WTC11 (cell line): ENCODE data around the gene SLC5A8.

Source experiments
- ATF1 ChIP-seq: sonication (generic); formaldehyde crosslinking; IDR thresholded peaks from 2 replicates; pipeline ENCODE4 v1.8.1; 2023; ENCODE audit warnings: mild to moderate bottlenecking, moderate library complexity, missing genetic modification reagents
- KAT7 ChIP-seq: sonication (generic); formaldehyde crosslinking; IDR thresholded peaks from 2 replicates; pipeline ENCODE4 v1.8.1; 2023; ENCODE audit warnings: missing genetic modification reagents, mild to moderate bottlenecking, borderline replicate concordance
- NFYB ChIP-seq: sonication (generic); formaldehyde crosslinking; conservative IDR thresholded peaks from 2 replicates; pipeline ENCODE4 v1.8.0; 2022; ENCODE audit warnings: low read depth, missing genetic modification reagents
- RELA ChIP-seq: sonication (generic); formaldehyde crosslinking; IDR thresholded peaks from 2 replicates; pipeline ENCODE4 v1.8.1; 2022; ENCODE audit warnings: missing genetic modification reagents, mild to moderate bottlenecking, borderline replicate concordance
- ZNF263 ChIP-seq: sonication (generic); formaldehyde crosslinking; IDR thresholded peaks from 2 replicates; pipeline ENCODE4 v1.8.1; 2022; ENCODE audit warnings: low read depth, mild to moderate bottlenecking, moderate library complexity, missing genetic modification reagents
- ZNF423 ChIP-seq: fragments of 250-450 bp; sonication (Bioruptor Pico); IDR thresholded peaks from 2 replicates; pipeline ENCODE4 v2.1.2; 2022; ENCODE audit warnings: mild to moderate bottlenecking, moderate library complexity
- TF ChIP-seq, protein P1 (sequence below): sonication (generic); formaldehyde crosslinking; IDR thresholded peaks from 2 replicates; pipeline ENCODE4 v1.8.0; 2022; ENCODE audit warnings: mild to moderate bottlenecking, missing genetic modification reagents
- TF ChIP-seq, protein P2 (sequence below): fragments of 200-600 bp; IDR thresholded peaks from 2 replicates; pipeline ENCODE4 v1.8.0; 2022; ENCODE audit warnings: antibody characterized with exemption
- TF ChIP-seq, protein P3 (sequence below): sonication (generic); formaldehyde crosslinking; IDR thresholded peaks from 2 replicates; pipeline ENCODE4 v1.8.0; 2023; ENCODE audit warnings: missing genetic modification reagents, mild to moderate bottlenecking, borderline replicate concordance
- TF ChIP-seq, protein P4 (sequence below): sonication (generic); formaldehyde crosslinking; conservative IDR thresholded peaks from 2 replicates; pipeline ENCODE4 v1.8.1; 2022; ENCODE audit warnings: mild to moderate bottlenecking, missing genetic modification reagents
- TF ChIP-seq, protein P5 (sequence below): sonication (generic); formaldehyde crosslinking; IDR thresholded peaks from 2 replicates; pipeline ENCODE4 v1.8.1; 2022; ENCODE audit warnings: mild to moderate bottlenecking, missing genetic modification reagents, moderate library complexity, borderline replicate concordance
- TF ChIP-seq, protein P6 (sequence below): fragments of 250-450 bp; sonication (Bioruptor Pico); IDR thresholded peaks from 2 replicates; pipeline ENCODE4 v1.8.0; 2021; ENCODE audit warnings: mild to moderate bottlenecking
- TF ChIP-seq, protein P7 (sequence below): fragments of 250-450 bp; sonication (Bioruptor Pico); IDR thresholded peaks from 2 replicates; pipeline ENCODE4 v1.9.0; 2021; ENCODE audit warnings: mild to moderate bottlenecking

DNA sequence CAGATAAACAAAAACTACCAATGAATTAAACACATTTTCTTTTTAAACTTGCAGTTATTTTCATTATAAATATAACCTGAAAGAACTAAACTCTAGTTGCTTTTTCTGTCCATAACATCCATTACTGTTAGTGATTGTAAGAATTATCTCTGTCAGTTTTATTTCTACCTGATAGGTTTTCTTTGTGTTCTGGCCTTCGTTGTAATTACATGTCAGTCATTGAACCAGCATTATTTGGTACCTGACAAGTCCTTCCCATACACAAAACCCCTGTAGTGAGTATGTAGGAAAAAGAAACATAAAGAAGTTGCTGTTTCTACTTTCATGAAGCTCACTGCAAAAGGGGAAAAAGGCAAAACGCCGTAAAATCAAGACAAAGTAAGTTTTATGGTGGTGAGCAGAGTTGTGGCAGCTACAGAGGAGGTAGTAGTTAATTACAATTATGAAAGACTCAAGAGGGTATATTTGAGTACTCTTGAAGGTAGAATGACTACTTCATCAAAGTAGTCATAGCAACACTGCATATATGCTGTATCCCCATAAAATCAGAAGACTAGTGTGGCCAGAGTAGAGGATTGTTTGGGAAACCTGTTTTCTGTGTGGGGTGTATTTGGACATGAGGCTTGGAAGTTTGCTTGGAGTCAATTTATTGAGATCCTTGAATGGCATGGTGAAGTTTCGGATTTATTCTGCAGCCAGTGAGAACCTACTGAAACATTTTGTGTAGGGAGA lies 102.8 kb downstream of the SLC5A8 start:
- TF ChIP-seq, protein P1, sequence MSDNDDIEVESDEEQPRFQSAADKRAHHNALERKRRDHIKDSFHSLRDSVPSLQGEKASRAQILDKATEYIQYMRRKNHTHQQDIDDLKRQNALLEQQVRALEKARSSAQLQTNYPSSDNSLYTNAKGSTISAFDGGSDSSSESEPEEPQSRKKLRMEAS (CRISPR knock-in tag) = no peak
- TF ChIP-seq, protein P2, sequence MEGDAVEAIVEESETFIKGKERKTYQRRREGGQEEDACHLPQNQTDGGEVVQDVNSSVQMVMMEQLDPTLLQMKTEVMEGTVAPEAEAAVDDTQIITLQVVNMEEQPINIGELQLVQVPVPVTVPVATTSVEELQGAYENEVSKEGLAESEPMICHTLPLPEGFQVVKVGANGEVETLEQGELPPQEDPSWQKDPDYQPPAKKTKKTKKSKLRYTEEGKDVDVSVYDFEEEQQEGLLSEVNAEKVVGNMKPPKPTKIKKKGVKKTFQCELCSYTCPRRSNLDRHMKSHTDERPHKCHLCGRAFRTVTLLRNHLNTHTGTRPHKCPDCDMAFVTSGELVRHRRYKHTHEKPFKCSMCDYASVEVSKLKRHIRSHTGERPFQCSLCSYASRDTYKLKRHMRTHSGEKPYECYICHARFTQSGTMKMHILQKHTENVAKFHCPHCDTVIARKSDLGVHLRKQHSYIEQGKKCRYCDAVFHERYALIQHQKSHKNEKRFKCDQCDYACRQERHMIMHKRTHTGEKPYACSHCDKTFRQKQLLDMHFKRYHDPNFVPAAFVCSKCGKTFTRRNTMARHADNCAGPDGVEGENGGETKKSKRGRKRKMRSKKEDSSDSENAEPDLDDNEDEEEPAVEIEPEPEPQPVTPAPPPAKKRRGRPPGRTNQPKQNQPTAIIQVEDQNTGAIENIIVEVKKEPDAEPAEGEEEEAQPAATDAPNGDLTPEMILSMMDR = no peak
- TF ChIP-seq ZNF263 (CRISPR knock-in tag) (no peak), NFYB (no peak), ZNF423 (CRISPR knock-in tag) (no peak), ATF1 (CRISPR knock-in tag) (no peak), RELA (CRISPR knock-in tag) (no peak), KAT7 (CRISPR knock-in tag) (no peak)
- TF ChIP-seq, protein P3, sequence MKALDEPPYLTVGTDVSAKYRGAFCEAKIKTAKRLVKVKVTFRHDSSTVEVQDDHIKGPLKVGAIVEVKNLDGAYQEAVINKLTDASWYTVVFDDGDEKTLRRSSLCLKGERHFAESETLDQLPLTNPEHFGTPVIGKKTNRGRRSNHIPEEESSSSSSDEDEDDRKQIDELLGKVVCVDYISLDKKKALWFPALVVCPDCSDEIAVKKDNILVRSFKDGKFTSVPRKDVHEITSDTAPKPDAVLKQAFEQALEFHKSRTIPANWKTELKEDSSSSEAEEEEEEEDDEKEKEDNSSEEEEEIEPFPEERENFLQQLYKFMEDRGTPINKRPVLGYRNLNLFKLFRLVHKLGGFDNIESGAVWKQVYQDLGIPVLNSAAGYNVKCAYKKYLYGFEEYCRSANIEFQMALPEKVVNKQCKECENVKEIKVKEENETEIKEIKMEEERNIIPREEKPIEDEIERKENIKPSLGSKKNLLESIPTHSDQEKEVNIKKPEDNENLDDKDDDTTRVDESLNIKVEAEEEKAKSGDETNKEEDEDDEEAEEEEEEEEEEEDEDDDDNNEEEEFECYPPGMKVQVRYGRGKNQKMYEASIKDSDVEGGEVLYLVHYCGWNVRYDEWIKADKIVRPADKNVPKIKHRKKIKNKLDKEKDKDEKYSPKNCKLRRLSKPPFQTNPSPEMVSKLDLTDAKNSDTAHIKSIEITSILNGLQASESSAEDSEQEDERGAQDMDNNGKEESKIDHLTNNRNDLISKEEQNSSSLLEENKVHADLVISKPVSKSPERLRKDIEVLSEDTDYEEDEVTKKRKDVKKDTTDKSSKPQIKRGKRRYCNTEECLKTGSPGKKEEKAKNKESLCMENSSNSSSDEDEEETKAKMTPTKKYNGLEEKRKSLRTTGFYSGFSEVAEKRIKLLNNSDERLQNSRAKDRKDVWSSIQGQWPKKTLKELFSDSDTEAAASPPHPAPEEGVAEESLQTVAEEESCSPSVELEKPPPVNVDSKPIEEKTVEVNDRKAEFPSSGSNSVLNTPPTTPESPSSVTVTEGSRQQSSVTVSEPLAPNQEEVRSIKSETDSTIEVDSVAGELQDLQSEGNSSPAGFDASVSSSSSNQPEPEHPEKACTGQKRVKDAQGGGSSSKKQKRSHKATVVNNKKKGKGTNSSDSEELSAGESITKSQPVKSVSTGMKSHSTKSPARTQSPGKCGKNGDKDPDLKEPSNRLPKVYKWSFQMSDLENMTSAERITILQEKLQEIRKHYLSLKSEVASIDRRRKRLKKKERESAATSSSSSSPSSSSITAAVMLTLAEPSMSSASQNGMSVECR (CRISPR knock-in tag) = no peak
- TF ChIP-seq, protein P4, sequence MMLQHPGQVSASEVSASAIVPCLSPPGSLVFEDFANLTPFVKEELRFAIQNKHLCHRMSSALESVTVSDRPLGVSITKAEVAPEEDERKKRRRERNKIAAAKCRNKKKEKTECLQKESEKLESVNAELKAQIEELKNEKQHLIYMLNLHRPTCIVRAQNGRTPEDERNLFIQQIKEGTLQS (CRISPR knock-in tag) = no peak
- TF ChIP-seq, protein P5, sequence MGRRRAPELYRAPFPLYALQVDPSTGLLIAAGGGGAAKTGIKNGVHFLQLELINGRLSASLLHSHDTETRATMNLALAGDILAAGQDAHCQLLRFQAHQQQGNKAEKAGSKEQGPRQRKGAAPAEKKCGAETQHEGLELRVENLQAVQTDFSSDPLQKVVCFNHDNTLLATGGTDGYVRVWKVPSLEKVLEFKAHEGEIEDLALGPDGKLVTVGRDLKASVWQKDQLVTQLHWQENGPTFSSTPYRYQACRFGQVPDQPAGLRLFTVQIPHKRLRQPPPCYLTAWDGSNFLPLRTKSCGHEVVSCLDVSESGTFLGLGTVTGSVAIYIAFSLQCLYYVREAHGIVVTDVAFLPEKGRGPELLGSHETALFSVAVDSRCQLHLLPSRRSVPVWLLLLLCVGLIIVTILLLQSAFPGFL (CRISPR knock-in tag) = no peak
- TF ChIP-seq, protein P6, sequence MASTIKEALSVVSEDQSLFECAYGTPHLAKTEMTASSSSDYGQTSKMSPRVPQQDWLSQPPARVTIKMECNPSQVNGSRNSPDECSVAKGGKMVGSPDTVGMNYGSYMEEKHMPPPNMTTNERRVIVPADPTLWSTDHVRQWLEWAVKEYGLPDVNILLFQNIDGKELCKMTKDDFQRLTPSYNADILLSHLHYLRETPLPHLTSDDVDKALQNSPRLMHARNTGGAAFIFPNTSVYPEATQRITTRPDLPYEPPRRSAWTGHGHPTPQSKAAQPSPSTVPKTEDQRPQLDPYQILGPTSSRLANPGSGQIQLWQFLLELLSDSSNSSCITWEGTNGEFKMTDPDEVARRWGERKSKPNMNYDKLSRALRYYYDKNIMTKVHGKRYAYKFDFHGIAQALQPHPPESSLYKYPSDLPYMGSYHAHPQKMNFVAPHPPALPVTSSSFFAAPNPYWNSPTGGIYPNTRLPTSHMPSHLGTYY = no peak
- TF ChIP-seq, protein P7, sequence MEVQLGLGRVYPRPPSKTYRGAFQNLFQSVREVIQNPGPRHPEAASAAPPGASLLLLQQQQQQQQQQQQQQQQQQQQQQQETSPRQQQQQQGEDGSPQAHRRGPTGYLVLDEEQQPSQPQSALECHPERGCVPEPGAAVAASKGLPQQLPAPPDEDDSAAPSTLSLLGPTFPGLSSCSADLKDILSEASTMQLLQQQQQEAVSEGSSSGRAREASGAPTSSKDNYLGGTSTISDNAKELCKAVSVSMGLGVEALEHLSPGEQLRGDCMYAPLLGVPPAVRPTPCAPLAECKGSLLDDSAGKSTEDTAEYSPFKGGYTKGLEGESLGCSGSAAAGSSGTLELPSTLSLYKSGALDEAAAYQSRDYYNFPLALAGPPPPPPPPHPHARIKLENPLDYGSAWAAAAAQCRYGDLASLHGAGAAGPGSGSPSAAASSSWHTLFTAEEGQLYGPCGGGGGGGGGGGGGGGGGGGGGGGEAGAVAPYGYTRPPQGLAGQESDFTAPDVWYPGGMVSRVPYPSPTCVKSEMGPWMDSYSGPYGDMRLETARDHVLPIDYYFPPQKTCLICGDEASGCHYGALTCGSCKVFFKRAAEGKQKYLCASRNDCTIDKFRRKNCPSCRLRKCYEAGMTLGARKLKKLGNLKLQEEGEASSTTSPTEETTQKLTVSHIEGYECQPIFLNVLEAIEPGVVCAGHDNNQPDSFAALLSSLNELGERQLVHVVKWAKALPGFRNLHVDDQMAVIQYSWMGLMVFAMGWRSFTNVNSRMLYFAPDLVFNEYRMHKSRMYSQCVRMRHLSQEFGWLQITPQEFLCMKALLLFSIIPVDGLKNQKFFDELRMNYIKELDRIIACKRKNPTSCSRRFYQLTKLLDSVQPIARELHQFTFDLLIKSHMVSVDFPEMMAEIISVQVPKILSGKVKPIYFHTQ = no peak
